Activated CD4-positive, alpha-beta T cell treated with anti-CD3 and anti-CD28 coated beads, Interleukin-2, Interleukin-6, amounts not matched to agents 100 ng/mL and 50 ng/mL, durations not matched to agents 16 hours and 8 hours (primary cell): ENCODE measurements around the gene MAK.

Source experiments
- DNase-seq: peaks from one replicate; pipeline ENCODE4 v3.0.0-alpha.2; 2020

The MAK gene

GRCh38 chr6:10722570-10722819, 115.8 kb downstream of the MAK start:
- DNase-seq = no peak

- DNase-seq = peak; percentile 9
Observed at GRCh38 chr6:10721850-10722569, 116.3 kb downstream of the MAK start.

DNA sequence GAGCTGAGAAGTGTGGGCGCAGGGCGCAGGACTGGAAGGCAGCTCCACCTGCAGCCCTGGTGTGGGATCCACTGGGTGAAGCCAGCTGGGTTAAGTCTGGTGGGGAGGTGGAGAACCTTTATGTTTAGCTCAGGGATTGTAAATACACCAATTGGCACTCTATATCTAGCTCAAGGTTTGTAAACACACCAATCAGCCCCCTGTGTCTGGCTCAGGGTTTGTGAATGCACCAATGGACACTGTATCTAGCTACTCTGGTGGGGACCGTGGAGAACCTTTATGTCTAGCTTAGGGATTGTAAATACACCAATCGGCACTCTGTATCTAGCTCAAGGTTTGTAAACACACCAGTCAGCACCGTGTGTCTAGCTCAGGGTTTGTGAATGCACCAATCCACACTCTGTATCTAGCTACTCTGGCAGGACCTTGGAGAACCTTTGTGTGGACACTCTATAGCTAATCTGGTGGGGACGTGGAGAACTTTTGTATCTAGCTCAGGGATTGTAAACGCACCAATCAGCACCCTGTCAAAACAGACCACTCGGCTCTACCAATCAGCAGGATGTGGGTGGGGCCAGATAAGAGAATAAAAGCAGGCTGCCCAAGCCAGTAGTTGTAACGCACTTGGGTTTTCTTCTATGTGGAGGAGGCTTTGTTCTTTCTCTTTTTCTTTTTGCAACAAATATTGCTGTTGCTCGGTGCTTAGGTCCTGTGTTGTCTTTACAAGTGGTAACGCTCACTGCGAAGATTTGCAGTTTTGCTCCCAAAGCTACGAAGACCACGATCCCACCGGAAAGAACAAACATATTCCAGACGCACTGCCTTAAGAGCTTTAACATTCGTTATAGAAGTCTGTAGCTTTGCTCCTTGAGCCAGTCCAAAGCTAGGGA, 117.1 kb downstream of the MAK start:
- peak; percentile 44 for DNase-seq

- DNase-seq = peak; percentile 74
Observed at GRCh38 chr6:10720265-10720959, 117.9 kb downstream of the MAK start.

- no peak for DNase-seq
Observed at GRCh38 chr6:10719964-10720264, 118.4 kb downstream of the MAK start.

DNA sequence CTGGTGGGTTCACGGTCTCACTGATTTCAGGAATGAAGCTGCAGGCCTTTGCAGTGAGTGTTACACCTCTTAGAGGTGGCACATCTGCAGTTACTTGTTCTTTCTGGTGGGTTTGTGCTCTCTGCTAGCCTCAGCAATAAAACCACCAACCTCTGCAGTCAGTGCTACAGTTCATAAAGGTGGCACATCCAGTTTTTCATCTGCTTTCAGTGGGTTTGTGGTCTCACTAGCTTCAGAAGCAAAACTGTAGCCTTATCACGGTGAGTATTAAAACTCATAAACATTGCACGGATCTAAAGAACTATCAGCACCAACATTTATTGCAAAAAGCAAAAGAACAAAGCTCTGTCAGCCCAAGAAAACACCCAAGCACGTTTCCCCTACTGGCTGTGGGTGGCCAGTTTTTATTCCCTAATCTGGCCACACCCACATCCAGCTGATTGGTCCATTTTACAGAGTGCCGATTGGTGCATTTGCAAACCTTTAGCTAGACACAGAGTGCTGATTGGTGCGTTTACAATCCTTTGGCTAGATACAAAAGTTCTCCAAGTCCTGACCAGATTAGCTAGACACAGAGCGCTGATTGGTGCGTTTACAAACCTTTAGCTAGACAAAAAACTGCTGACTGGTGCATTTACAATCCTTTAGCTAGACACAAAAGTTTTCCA, 118.9 kb downstream of the MAK start:
- DNase-seq = peak; percentile 57

- DNase-seq = no peak
Observed at GRCh38 chr6:10713962-10714361, 124.4 kb downstream of the MAK start.
